Ramos (cell line): Measurements from ENCODE around the gene TGM2.

Source experiments
- in situ Hi-C: fragments of 300-500 bp; cut with MboI; formaldehyde crosslinking; loops from one replicate; pipeline ENCODE4 v1.14.3; 2022; ENCODE audit warnings: low sequenced_read_pairs; ENCODE audit not compliant: unreplicated experiment

Gene TGM2

GRCh38 chr20:38135651-38136420 lies 29.2 kb downstream of the TGM2 start:
- in situ Hi-C loops: no loop called here

GRCh38 chr20:38135271-38135650 lies 29.8 kb downstream of the TGM2 start:
- in situ Hi-C loops: no loop called here

GRCh38 chr20:38134427-38135270 lies 30.4 kb downstream of the TGM2 start:
- in situ Hi-C loops: no loop called here

- in situ Hi-C loops: no loop called here
Observed at GRCh38 chr20:38133680-38134426, 31.2 kb downstream of the TGM2 start.

- in situ Hi-C loops: no loop called here
Observed at GRCh38 chr20:38132910-38133501, 32.1 kb downstream of the TGM2 start.

- in situ Hi-C loops: no loop called here
Observed at GRCh38 chr20:38132156-38132909, 32.7 kb downstream of the TGM2 start.

GRCh38 chr20:38131588-38132121 lies 33.4 kb downstream of the TGM2 start:
- in situ Hi-C loops: no loop called here

GRCh38 chr20:38130687-38131587 lies 34.1 kb downstream of the TGM2 start:
- in situ Hi-C loops: no loop called here

- in situ Hi-C loops: no loop called here
Observed at GRCh38 chr20:38129893-38130609, 35.0 kb downstream of the TGM2 start.

- in situ Hi-C loops: no loop called here
Observed at GRCh38 chr20:38129248-38129865, 35.7 kb downstream of the TGM2 start.

GRCh38 chr20:38128691-38129090 lies 36.4 kb downstream of the TGM2 start:
- in situ Hi-C loops: no loop called here

GRCh38 chr20:38127920-38128528 lies 37.0 kb downstream of the TGM2 start:
- in situ Hi-C loops: no loop called here

- in situ Hi-C loops: no loop called here
Observed at GRCh38 chr20:38126932-38127621, 38.0 kb downstream of the TGM2 start.

GRCh38 chr20:38126146-38126921 lies 38.7 kb downstream of the TGM2 start:
- in situ Hi-C loops: no loop called here

GRCh38 chr20:38125157-38126056 lies 39.7 kb downstream of the TGM2 start:
- in situ Hi-C loops: no loop called here
